Hepatocyte (in vitro differentiated cells): ENCODE measurements around the gene CBL.

Source experiments
- CTCF ChIP-seq: fragments of 200-600 bp; sonication (generic); IDR thresholded peaks from 2 replicates; pipeline ENCODE4 v1.5.1; 2016; ENCODE audit warnings: antibody characterized with exemption, mild to moderate bottlenecking; ENCODE audit not compliant: poor library complexity
- EZH2 ChIP-seq: fragments of 200-600 bp; sonication (generic); IDR thresholded peaks from 2 replicates; pipeline ENCODE4 v1.6.1; 2016; ENCODE audit warnings: antibody characterized with exemption, mild to moderate bottlenecking, borderline replicate concordance
- EZH2phosphoT487 ChIP-seq: fragments of 200-600 bp; sonication (generic); IDR thresholded peaks from one replicate; pipeline ENCODE4 v1.6.1; 2018; ENCODE audit warnings: antibody characterized with exemption, mild to moderate bottlenecking, low read depth, moderate library complexity; ENCODE audit not compliant: unreplicated experiment, severe bottlenecking

- TF ChIP-seq CTCF (no peak), EZH2 (no peak), EZH2phosphoT487 (no peak)
Observed at GRCh38 chr11:119229741-119230140, 23.6 kb downstream of the CBL start.
